Astrocyte (in vitro differentiated cells and primary cell): Measurements from ENCODE around the gene NAA35. TPM values are rescaled to one million over a fixed set of nuclear protein-coding genes. Genes with fewer than 3 reads are reported as not detected.

Experiments
- DNase-seq: peaks from one replicate; pipeline ENCODE4 v3.0.0-alpha.2; 2010; ENCODE audit warnings: low read depth
- FAIRE-seq: peaks from 2 replicates; lab custom pipeline; 2011; peaks lifted over from hg19 to GRCh38; lab: Jason Lieb, UNC
- H2AFZ ChIP-seq: 2 replicates; pipeline ENCODE4 v1.6.0; 2012; ENCODE audit warnings: low read depth, low read length, inconsistent platforms
- H3K27ac ChIP-seq: 2 replicates; pipeline ENCODE4 v1.5.1; 2011; ENCODE audit warnings: low read depth, low read length, inconsistent platforms
- H3K27me3 ChIP-seq: 2 replicates; pipeline ENCODE4 v1.6.0; 2011; ENCODE audit warnings: low read length, inconsistent platforms; ENCODE audit not compliant: insufficient read depth
- H3K36me3 ChIP-seq: 2 replicates; pipeline ENCODE4 v1.5.1; 2011; ENCODE audit warnings: low read length, inconsistent platforms; ENCODE audit not compliant: insufficient read depth
- H3K4me1 ChIP-seq: 2 replicates; pipeline ENCODE4 v1.5.1; 2011; ENCODE audit warnings: low read length, inconsistent platforms; ENCODE audit not compliant: insufficient read depth
- H3K4me2 ChIP-seq: 2 replicates; pipeline ENCODE4 v1.6.0; 2012; ENCODE audit warnings: low read length, inconsistent platforms
- H3K4me3 ChIP-seq: 2 replicates; pipeline ENCODE4 v1.5.1; 2011; ENCODE audit warnings: low read depth, mild to moderate bottlenecking, low read length, inconsistent platforms; ENCODE audit not compliant: insufficient read depth
- H3K79me2 ChIP-seq: 2 replicates; pipeline ENCODE4 v1.6.0; 2012; ENCODE audit warnings: mild to moderate bottlenecking, low read length, inconsistent platforms; ENCODE audit not compliant: insufficient read depth
- H3K9ac ChIP-seq: 2 replicates; pipeline ENCODE4 v1.6.0; 2012; ENCODE audit warnings: mild to moderate bottlenecking, low read length, inconsistent platforms
- H3K9me3 ChIP-seq: 2 replicates; pipeline ENCODE4 v1.5.1; 2012; ENCODE audit warnings: low read depth, mild to moderate bottlenecking, low read length, inconsistent platforms; ENCODE audit not compliant: insufficient read depth
- H4K20me1 ChIP-seq: 2 replicates; pipeline ENCODE4 v1.6.0; 2012; ENCODE audit warnings: low read length, inconsistent platforms; ENCODE audit not compliant: insufficient read depth
- H3K27ac Mint-ChIP-seq: one replicate; pipeline ENCODE4 v1.8.0; 2021; ENCODE audit warnings: mild to moderate bottlenecking, mixed read lengths; ENCODE audit not compliant: unreplicated experiment
- H3K27me3 Mint-ChIP-seq: one replicate; pipeline ENCODE4 v1.8.0; 2021; ENCODE audit warnings: low read depth, mixed read lengths; ENCODE audit not compliant: unreplicated experiment
- H3K36me3 Mint-ChIP-seq: one replicate; pipeline ENCODE4 v1.8.0; 2021; ENCODE audit warnings: low read depth, mixed read lengths; ENCODE audit not compliant: unreplicated experiment
- H3K4me1 Mint-ChIP-seq: one replicate; pipeline ENCODE4 v1.8.0; 2021; ENCODE audit warnings: low read depth, mixed read lengths; ENCODE audit not compliant: unreplicated experiment
- H3K4me3 Mint-ChIP-seq: one replicate; pipeline ENCODE4 v1.8.0; 2021; ENCODE audit warnings: mild to moderate bottlenecking, moderate library complexity, mixed read lengths; ENCODE audit not compliant: unreplicated experiment
- H3K9me3 Mint-ChIP-seq: one replicate; pipeline ENCODE4 v1.8.0; 2021; ENCODE audit warnings: mild to moderate bottlenecking, mixed read lengths; ENCODE audit not compliant: unreplicated experiment
- CTCF ChIP-seq: IDR thresholded peaks from 2 replicates; pipeline ENCODE4 v1.5.1; 2011; ENCODE audit warnings: low read depth, mild to moderate bottlenecking, inconsistent platforms, low read length, moderate library complexity; ENCODE audit not compliant: insufficient read depth
- EZH2 ChIP-seq: IDR thresholded peaks from 2 replicates; pipeline ENCODE4 v1.6.1; 2012; ENCODE audit warnings: mild to moderate bottlenecking, low read length, inconsistent platforms; ENCODE audit not compliant: insufficient read depth
- total RNA-seq: library from RNA; stranded (reverse); gene quantifications from 2 replicates; pipeline ENCODE4 v1.2.1, GENCODE V29; 2021

Gene NAA35
- total RNA-seq, 1 donor from 2014 or later, result 31.4 TPM

GRCh38 chr9:85978496-85978895 is 37.5 kb downstream of the NAA35 start:
- Histone ChIP-seq H3K27ac (no peak overlapping the region), H3K79me2 (no peaks in the 10 kb centered on the region), H3K4me1 (no peaks in the 10 kb centered on the region), H3K9me3 (no peaks in the 10 kb centered on the region), H3K4me3 (no peak overlapping the region), H2AFZ (no peak overlapping the region), H3K27me3 (no peaks in the 10 kb centered on the region), H3K4me2 (no peak overlapping the region), H4K20me1 (no peaks in the 10 kb centered on the region), H3K9ac (no peak overlapping the region), H3K36me3 (peaks cover 40% of the 10 kb centered on the region)
- FAIRE-seq (no peak), DNase-seq (no peak)
- TF ChIP-seq EZH2 (no peak), CTCF (no peak)
- H3K4me3 Mint-ChIP-seq, result no peak overlapping the region
- no peak overlapping the region for H3K27ac Mint-ChIP-seq
- peaks cover 18% of the 10 kb centered on the region for H3K36me3 Mint-ChIP-seq
- H3K27me3 Mint-ChIP-seq, result no peaks in the 10 kb centered on the region
- peaks cover 4% of the 10 kb centered on the region for H3K4me1 Mint-ChIP-seq
- no peaks in the 10 kb centered on the region for H3K9me3 Mint-ChIP-seq

GRCh38 chr9:85981369-85981768 is 40.4 kb downstream of the NAA35 start:
- no peak for TF ChIP-seq EZH2
- TF ChIP-seq CTCF, result no peak
- H3K27me3 ChIP-seq, result no peaks in the 10 kb centered on the region
- FAIRE-seq (no peak), DNase-seq (no peak)
- H3K27ac ChIP-seq, result no peak overlapping the region
- no peaks in the 10 kb centered on the region for H3K9me3 ChIP-seq
- no peak overlapping the region for H3K9ac ChIP-seq
- H3K36me3 Mint-ChIP-seq, result peaks cover 25% of the 10 kb centered on the region
- H3K4me1 Mint-ChIP-seq, result peaks cover 4% of the 10 kb centered on the region
- no peak overlapping the region for H2AFZ ChIP-seq
- H3K36me3 ChIP-seq, result peaks cover 31% of the 10 kb centered on the region
- H3K27ac Mint-ChIP-seq, result no peak overlapping the region
- H3K4me3 Mint-ChIP-seq, result no peak overlapping the region
- H4K20me1 ChIP-seq, result no peaks in the 10 kb centered on the region
- H3K27me3 Mint-ChIP-seq, result no peaks in the 10 kb centered on the region
- H3K79me2 ChIP-seq, result no peaks in the 10 kb centered on the region
- H3K4me3 ChIP-seq, result no peak overlapping the region
- no peaks in the 10 kb centered on the region for H3K4me1 ChIP-seq
- no peaks in the 10 kb centered on the region for H3K9me3 Mint-ChIP-seq
- H3K4me2 ChIP-seq, result no peak overlapping the region

GRCh38 chr9:85984457-85984856 is 43.5 kb downstream of the NAA35 start:
- Mint-ChIP-seq H3K9me3 (no peaks in the 10 kb centered on the region), H3K36me3 (peaks cover 26% of the 10 kb centered on the region), H3K4me1 (no peaks in the 10 kb centered on the region), H3K27ac (no peak overlapping the region), H3K27me3 (no peaks in the 10 kb centered on the region), H3K4me3 (no peak overlapping the region)
- Histone ChIP-seq H3K9me3 (no peaks in the 10 kb centered on the region), H3K4me2 (no peak overlapping the region), H3K9ac (no peak overlapping the region), H4K20me1 (no peaks in the 10 kb centered on the region), H3K4me1 (no peaks in the 10 kb centered on the region), H2AFZ (no peak overlapping the region), H3K4me3 (no peak overlapping the region), H3K27me3 (no peaks in the 10 kb centered on the region), H3K27ac (no peak overlapping the region), H3K79me2 (no peaks in the 10 kb centered on the region), H3K36me3 (peaks cover 16% of the 10 kb centered on the region)
- DNase-seq (no peak), FAIRE-seq (no peak)
- TF ChIP-seq CTCF (no peak), EZH2 (no peak)
